Measurements from ENCODE around the gene CEP112.

CEP112 gene

GRCh38 chr17:65893692-65894279 is 298.1 kb downstream of the CEP112 start:
- no peaks in the 10 kb centered on the region for H4K20me1 ChIP-seq (ENCODE audit: insufficient read depth)
- H3K36me3 ChIP-seq (ENCODE audit: insufficient read depth) = no peaks in the 10 kb centered on the region
- TF ChIP-seq, protein P1, sequence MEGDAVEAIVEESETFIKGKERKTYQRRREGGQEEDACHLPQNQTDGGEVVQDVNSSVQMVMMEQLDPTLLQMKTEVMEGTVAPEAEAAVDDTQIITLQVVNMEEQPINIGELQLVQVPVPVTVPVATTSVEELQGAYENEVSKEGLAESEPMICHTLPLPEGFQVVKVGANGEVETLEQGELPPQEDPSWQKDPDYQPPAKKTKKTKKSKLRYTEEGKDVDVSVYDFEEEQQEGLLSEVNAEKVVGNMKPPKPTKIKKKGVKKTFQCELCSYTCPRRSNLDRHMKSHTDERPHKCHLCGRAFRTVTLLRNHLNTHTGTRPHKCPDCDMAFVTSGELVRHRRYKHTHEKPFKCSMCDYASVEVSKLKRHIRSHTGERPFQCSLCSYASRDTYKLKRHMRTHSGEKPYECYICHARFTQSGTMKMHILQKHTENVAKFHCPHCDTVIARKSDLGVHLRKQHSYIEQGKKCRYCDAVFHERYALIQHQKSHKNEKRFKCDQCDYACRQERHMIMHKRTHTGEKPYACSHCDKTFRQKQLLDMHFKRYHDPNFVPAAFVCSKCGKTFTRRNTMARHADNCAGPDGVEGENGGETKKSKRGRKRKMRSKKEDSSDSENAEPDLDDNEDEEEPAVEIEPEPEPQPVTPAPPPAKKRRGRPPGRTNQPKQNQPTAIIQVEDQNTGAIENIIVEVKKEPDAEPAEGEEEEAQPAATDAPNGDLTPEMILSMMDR (conservative IDR thresholded peaks at IDR 0.05; ENCODE audit: low read depth, low read length) = no peak

DNA sequence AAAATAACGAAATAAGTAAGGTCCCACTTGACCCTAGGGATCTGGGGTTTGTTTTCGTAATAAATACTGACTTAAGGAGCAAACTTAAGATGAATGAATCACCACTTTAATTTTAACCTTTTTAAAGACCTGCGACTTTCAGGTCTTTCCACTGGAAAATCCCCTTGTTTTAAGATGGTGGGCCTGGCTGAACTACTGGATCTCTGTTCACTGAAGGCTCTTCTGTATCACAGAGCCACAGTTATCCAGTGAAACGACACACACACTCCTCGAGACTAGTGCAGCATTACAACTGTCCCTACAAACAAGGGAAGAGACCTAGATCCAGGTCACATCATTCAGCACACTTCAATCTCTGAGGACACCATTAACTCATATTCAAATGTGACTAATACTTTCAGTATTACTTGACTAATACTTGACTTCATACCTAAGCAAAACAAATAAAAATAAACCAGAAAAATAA is 299.0 kb downstream of the CEP112 start:
- TF ChIP-seq, protein P1 (conservative IDR thresholded peaks at IDR 0.05; ENCODE audit: low read depth, low read length) = no peak

More at GRCh38 chr17:65893692-65894279, 298.1 kb downstream of the CEP112 start:
- Histone ChIP-seq H3K27me3 (ENCODE audit: insufficient read depth, low read depth) (no peaks in the 10 kb centered on the region), H3K4me3 (IDR thresholded peaks at IDR 0.05; ENCODE audit: insufficient read depth, low read depth, low read length) (no peak overlapping the region), H2AFZ (ENCODE audit: low read depth) (no peak overlapping the region), H3K79me2 (ENCODE audit: insufficient read depth, low read depth) (no peaks in the 10 kb centered on the region), H3K4me2 (no peak overlapping the region), H3K4me1 (ENCODE audit: low read depth, poor library complexity, severe bottlenecking) (no peaks in the 10 kb centered on the region), H3K27ac (no peak overlapping the region), H3K9ac (no peak overlapping the region)

DNA sequence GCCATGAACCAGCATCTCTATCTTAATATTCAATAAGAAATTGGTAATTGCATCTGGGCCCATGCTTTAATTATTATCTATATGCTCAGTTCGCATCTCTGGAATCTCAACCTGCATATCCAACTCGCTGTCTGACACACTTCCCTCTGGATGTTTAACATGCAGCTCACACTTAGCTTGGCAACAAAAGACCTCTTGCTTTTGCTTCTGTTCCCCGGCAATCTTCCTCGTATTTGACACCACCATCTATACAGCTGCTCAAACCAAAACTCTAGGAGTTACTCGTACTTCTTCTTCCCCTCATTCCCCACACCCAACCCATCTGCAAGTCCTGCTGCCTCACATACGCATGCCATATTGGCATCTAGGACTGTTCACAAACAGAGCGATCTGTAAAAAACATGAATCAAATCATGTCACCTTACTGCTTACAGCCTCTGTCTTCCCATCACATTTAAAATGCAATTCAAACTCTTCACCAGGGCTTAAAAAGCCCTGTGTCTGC is 300.6 kb downstream of the CEP112 start:
- Histone ChIP-seq H3K27ac (no peak overlapping the region), H3K27me3 (ENCODE audit: insufficient read depth, low read depth) (no peaks in the 10 kb centered on the region), H3K4me1 (ENCODE audit: low read depth, poor library complexity, severe bottlenecking) (no peaks in the 10 kb centered on the region), H4K20me1 (ENCODE audit: insufficient read depth) (no peaks in the 10 kb centered on the region), H3K9ac (no peak overlapping the region), H3K36me3 (ENCODE audit: insufficient read depth) (no peaks in the 10 kb centered on the region), H3K4me3 (IDR thresholded peaks at IDR 0.05; ENCODE audit: insufficient read depth, low read depth, low read length) (no peak overlapping the region), H3K4me2 (no peak overlapping the region), H2AFZ (ENCODE audit: low read depth) (no peak overlapping the region), H3K79me2 (ENCODE audit: insufficient read depth, low read depth) (no peaks in the 10 kb centered on the region)
- TF ChIP-seq, protein P1 (conservative IDR thresholded peaks at IDR 0.05; ENCODE audit: low read depth, low read length) = no peak

More for the DNA sequence above, 299.0 kb downstream of the CEP112 start:
- H3K4me2 ChIP-seq = no peak overlapping the region
- no peaks in the 10 kb centered on the region for H3K36me3 ChIP-seq (ENCODE audit: insufficient read depth)
- no peak overlapping the region for H2AFZ ChIP-seq (ENCODE audit: low read depth)
- no peaks in the 10 kb centered on the region for H3K79me2 ChIP-seq (ENCODE audit: insufficient read depth, low read depth)
- H3K4me1 ChIP-seq (ENCODE audit: low read depth, poor library complexity, severe bottlenecking) = no peaks in the 10 kb centered on the region
- no peak overlapping the region for H3K9ac ChIP-seq
- no peak overlapping the region for H3K27ac ChIP-seq
- no peak overlapping the region for H3K4me3 ChIP-seq (IDR thresholded peaks at IDR 0.05; ENCODE audit: insufficient read depth, low read depth, low read length)
- H3K27me3 ChIP-seq (ENCODE audit: insufficient read depth, low read depth) = no peaks in the 10 kb centered on the region
- H4K20me1 ChIP-seq (ENCODE audit: insufficient read depth) = no peaks in the 10 kb centered on the region

DNA sequence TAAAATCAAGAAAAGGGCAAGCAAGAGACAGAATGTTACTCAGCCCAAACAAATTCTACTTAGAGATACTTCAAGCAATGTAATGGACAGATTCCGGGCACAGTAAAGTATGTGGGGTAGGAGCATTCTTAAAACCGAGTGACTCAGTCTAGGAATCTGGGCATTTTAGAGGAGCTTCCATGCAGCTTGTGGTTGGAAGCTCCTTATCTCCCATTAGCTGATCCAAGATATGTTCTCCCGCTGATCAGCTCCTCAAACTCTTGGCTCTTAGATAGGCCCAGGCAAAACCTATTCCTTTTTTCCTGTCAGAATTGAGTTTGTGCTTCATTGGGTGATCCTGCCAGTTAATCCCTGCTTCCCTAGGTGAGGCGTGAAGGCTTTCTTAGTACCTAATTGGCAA is 303.3 kb downstream of the CEP112 start:
- Histone ChIP-seq H3K27ac (no peak overlapping the region), H3K4me1 (ENCODE audit: low read depth, poor library complexity, severe bottlenecking) (no peaks in the 10 kb centered on the region), H3K4me3 (IDR thresholded peaks at IDR 0.05; ENCODE audit: insufficient read depth, low read depth, low read length) (no peak overlapping the region), H3K4me2 (no peak overlapping the region), H3K9ac (no peak overlapping the region), H3K36me3 (ENCODE audit: insufficient read depth) (no peaks in the 10 kb centered on the region), H3K27me3 (ENCODE audit: insufficient read depth, low read depth) (no peaks in the 10 kb centered on the region), H4K20me1 (ENCODE audit: insufficient read depth) (no peaks in the 10 kb centered on the region), H2AFZ (ENCODE audit: low read depth) (no peak overlapping the region), H3K79me2 (ENCODE audit: insufficient read depth, low read depth) (no peaks in the 10 kb centered on the region)
- TF ChIP-seq, protein P1 (conservative IDR thresholded peaks at IDR 0.05; ENCODE audit: low read depth, low read length) = no peak
